ENCODE data around the gene ABTB1. TPM values are rescaled to one million over a fixed set of nuclear protein-coding genes. Genes with fewer than 3 reads are reported as not detected.

The ABTB1 gene
- total RNA-seq, 1 donor from 2014 or later = 35.0 TPM

- TF ChIP-seq, protein P1, sequence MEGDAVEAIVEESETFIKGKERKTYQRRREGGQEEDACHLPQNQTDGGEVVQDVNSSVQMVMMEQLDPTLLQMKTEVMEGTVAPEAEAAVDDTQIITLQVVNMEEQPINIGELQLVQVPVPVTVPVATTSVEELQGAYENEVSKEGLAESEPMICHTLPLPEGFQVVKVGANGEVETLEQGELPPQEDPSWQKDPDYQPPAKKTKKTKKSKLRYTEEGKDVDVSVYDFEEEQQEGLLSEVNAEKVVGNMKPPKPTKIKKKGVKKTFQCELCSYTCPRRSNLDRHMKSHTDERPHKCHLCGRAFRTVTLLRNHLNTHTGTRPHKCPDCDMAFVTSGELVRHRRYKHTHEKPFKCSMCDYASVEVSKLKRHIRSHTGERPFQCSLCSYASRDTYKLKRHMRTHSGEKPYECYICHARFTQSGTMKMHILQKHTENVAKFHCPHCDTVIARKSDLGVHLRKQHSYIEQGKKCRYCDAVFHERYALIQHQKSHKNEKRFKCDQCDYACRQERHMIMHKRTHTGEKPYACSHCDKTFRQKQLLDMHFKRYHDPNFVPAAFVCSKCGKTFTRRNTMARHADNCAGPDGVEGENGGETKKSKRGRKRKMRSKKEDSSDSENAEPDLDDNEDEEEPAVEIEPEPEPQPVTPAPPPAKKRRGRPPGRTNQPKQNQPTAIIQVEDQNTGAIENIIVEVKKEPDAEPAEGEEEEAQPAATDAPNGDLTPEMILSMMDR (IDR thresholded peaks at IDR 0.05; ENCODE audit: partially characterized antibody, unreplicated experiment) = no peak
- Mint-ChIP-seq H3K4me1 (ENCODE audit: low read depth, unreplicated experiment) (peaks cover 8% of the 10 kb centered on the region), H3K36me3 (ENCODE audit: unreplicated experiment) (peaks cover 12% of the 10 kb centered on the region), H3K27ac (ENCODE audit: unreplicated experiment) (no peak overlapping the region), H3K27me3 (ENCODE audit: unreplicated experiment) (peaks cover 6% of the 10 kb centered on the region), H3K4me3 (ENCODE audit: unreplicated experiment) (no peak overlapping the region), H3K9me3 (ENCODE audit: unreplicated experiment) (peaks cover 1% of the 10 kb centered on the region)
- no peak for DNase-seq
These were observed 7.2 kb upstream of the ABTB1 start for GRCh38 chr3:127665586-127665985.

DNA sequence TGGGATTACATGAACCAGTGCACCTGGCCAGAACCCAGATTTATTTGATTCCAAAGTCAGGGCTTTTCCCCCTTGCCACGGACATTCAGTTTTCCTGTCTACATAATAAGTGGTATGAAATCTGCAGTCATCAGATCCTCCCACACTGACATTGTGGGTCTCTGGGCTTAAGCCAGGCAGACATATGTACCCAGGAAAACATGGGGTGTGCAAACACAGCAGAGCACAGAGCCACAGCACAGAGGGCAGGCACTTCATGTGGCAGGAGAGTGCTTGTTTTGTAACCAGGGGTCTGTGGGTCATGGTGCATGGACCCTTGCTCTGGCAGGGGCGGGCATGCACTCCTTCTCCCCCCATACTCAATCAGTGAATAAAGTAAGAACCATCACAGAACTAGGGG lies 6.1 kb upstream of the ABTB1 start:
- Mint-ChIP-seq H3K27ac (ENCODE audit: unreplicated experiment) (no peak overlapping the region), H3K27me3 (ENCODE audit: unreplicated experiment) (peaks cover 9% of the 10 kb centered on the region), H3K4me3 (ENCODE audit: unreplicated experiment) (no peak overlapping the region), H3K4me1 (ENCODE audit: low read depth, unreplicated experiment) (peaks cover 8% of the 10 kb centered on the region), H3K9me3 (ENCODE audit: unreplicated experiment) (peaks cover 3% of the 10 kb centered on the region), H3K36me3 (ENCODE audit: unreplicated experiment) (peaks cover 12% of the 10 kb centered on the region)
- TF ChIP-seq, protein P1 (IDR thresholded peaks at IDR 0.05; ENCODE audit: partially characterized antibody, unreplicated experiment) = no peak
- no peak for DNase-seq

DNA sequence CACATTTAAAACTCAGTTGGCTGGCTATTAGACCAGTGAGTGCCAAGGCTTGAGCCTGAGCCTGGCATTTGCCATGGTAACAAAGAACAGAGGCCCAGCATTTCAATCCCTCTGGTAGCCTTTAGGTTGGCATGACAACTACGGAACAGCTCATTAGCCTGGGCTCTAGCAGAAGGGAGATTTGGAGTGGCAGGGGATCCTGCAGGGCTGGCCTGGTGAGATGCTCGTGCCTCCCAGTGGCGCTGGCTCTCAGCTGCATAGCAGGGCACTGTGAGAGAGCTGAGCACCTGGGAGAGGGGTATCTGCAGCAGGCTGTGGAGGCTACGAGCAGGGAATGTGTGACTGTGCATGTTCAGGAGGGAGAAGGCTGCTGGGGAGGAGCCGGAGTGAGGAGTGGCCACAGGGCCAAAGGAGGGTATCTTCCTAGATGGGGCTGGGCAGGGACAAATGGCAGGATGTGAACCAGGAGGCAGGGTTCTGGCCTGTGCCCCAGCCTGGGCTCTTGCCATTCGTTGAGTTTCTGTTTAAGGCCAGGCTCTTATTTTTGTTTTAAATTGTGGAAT lies 5.6 kb upstream of the ABTB1 start:
- Mint-ChIP-seq H3K27ac (ENCODE audit: unreplicated experiment) (peak overlapping the region; percentile 23), H3K4me3 (ENCODE audit: unreplicated experiment) (no peak overlapping the region), H3K4me1 (ENCODE audit: low read depth, unreplicated experiment) (peaks cover 8% of the 10 kb centered on the region), H3K36me3 (ENCODE audit: unreplicated experiment) (peaks cover 12% of the 10 kb centered on the region), H3K9me3 (ENCODE audit: unreplicated experiment) (peaks cover 5% of the 10 kb centered on the region), H3K27me3 (ENCODE audit: unreplicated experiment) (peaks cover 10% of the 10 kb centered on the region)
- TF ChIP-seq, protein P1 (IDR thresholded peaks at IDR 0.05; ENCODE audit: partially characterized antibody, unreplicated experiment) = no peak
- DNase-seq = peak; percentile 18

DNA sequence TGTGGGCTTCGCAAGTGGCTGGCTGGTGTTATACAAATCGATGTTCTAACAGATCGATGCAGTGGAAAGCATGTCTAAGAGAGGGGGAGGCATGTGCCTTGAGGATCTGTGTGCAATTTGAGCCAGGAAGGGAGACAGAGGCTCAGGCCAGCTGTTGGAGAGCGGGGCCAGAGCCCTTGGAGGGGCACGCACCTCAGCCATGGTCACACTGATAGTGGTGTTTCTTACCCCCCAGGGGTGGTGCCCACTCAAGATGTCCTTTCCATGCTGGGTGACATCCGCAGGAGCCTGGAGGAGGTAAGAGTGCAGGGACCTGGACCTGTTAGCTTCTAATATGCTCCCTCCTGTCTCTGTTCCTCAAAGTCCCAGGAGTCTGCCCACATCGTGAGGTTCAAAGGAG lies 3.8 kb upstream of the ABTB1 start:
- no peak for DNase-seq
- TF ChIP-seq, protein P1 (IDR thresholded peaks at IDR 0.05; ENCODE audit: partially characterized antibody, unreplicated experiment) = no peak
- Mint-ChIP-seq H3K36me3 (ENCODE audit: unreplicated experiment) (peaks cover 12% of the 10 kb centered on the region), H3K4me3 (ENCODE audit: unreplicated experiment) (no peak overlapping the region), H3K27me3 (ENCODE audit: unreplicated experiment) (peaks cover 16% of the 10 kb centered on the region), H3K4me1 (ENCODE audit: low read depth, unreplicated experiment) (peaks cover 10% of the 10 kb centered on the region), H3K27ac (ENCODE audit: unreplicated experiment) (no peak overlapping the region), H3K9me3 (ENCODE audit: unreplicated experiment) (peaks cover 10% of the 10 kb centered on the region)

DNA sequence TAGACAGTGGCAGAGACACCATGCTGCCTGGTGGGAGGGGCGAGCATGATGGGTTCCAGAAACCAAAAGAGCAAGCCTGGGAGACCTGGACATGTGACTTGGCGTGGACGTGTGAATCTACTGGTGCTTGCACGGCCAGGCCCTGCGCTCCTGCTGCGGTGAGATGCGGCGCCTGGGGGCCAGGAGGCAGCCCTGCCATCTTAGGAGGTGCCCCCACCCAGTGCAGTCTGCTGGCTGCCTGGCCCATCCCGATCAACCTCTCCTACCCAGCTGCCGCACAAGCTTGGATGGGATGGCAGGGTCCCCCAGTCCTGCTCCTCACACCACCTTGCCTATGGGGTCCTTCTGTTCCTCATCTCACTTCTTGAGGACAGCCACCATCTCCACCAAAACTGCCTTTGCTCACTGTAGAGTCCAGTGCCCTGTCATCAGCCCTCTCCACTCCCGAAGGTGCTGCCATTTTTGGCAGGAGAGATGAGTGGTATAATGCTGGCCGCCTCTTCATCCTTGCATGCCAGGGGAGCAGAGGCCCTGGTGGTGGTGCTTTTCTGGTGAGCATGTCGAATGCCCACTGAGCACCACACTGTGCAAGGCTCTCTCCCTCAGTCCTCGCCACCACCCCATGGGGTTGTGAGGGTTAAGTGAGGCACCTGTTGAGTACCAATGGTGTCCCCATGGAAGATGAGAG lies 3.1 kb upstream of the ABTB1 start:
- no peak overlapping the region for H3K4me3 Mint-ChIP-seq (ENCODE audit: unreplicated experiment)
- H3K27me3 Mint-ChIP-seq (ENCODE audit: unreplicated experiment) = peaks cover 19% of the 10 kb centered on the region
- no peak overlapping the region for H3K27ac Mint-ChIP-seq (ENCODE audit: unreplicated experiment)
- TF ChIP-seq, protein P1 (IDR thresholded peaks at IDR 0.05; ENCODE audit: partially characterized antibody, unreplicated experiment) = no peak
- H3K9me3 Mint-ChIP-seq (ENCODE audit: unreplicated experiment) = peaks cover 16% of the 10 kb centered on the region
- DNase-seq = no peak
- H3K4me1 Mint-ChIP-seq (ENCODE audit: low read depth, unreplicated experiment) = peaks cover 10% of the 10 kb centered on the region
- peaks cover 12% of the 10 kb centered on the region for H3K36me3 Mint-ChIP-seq (ENCODE audit: unreplicated experiment)

Measured in glutamatergic neuron (in vitro differentiated cells).